Mononuclear cell (primary cell): ENCODE data around the gene GALR3. TPM values are rescaled to one million over a fixed set of nuclear protein-coding genes. Genes with fewer than 3 reads are reported as not detected.
A peak's percentile ranks its signal among the peaks of the same experiment; 100 is the strongest.

ENCODE experiments used
- H3K27me3 ChIP-seq: 2 replicates; pipeline ENCODE4 v1.6.0; 2011; ENCODE audit warnings: low read length, control low read depth; ENCODE audit not compliant: insufficient read depth
- H3K4me1 ChIP-seq: 2 replicates; pipeline ENCODE4 v1.5.1; 2011; ENCODE audit warnings: mild to moderate bottlenecking, low read length, control low read depth; ENCODE audit not compliant: insufficient read depth
- H3K4me3 ChIP-seq: 2 replicates; pipeline ENCODE4 v1.5.1; 2011; ENCODE audit warnings: mild to moderate bottlenecking, low read length, moderate library complexity
- H3K9me3 ChIP-seq: 2 replicates; pipeline ENCODE4 v1.5.1; 2011; ENCODE audit warnings: low read depth, mild to moderate bottlenecking, control low read depth, low read length
- total RNA-seq: library from RNA; depleted of rRNA; stranded (reverse); fragments of >200 nt; gene quantifications from one replicate; pipeline ENCODE4 v1.2.3, GENCODE V29; 2012

The GALR3 gene
- total RNA-seq, 1 donor: not detected

DNA sequence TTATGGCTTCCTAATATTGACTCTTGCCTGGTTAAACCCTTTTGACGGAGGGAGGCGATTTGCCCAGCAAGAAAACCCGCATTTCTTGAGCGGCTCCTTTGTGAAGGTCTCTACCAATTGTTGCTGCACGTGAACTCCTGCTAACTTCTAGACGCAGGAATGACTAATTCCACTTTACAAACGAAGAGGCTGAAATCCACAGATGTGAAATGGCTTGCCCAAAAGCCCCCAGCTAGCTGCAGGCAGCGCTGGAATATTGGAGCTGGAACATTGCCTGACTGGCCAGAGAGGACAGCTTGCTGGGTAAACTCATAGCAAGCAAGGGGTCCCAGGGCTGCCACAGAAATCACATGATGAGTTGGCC is 14.9 kb upstream of the GALR3 start:
- Histone ChIP-seq H3K4me1 (peaks cover 54% of the 10 kb centered on the region), H3K4me3 (peak overlapping the region; percentile 32), H3K27me3 (peaks cover 39% of the 10 kb centered on the region), H3K9me3 (no peaks in the 10 kb centered on the region)

DNA sequence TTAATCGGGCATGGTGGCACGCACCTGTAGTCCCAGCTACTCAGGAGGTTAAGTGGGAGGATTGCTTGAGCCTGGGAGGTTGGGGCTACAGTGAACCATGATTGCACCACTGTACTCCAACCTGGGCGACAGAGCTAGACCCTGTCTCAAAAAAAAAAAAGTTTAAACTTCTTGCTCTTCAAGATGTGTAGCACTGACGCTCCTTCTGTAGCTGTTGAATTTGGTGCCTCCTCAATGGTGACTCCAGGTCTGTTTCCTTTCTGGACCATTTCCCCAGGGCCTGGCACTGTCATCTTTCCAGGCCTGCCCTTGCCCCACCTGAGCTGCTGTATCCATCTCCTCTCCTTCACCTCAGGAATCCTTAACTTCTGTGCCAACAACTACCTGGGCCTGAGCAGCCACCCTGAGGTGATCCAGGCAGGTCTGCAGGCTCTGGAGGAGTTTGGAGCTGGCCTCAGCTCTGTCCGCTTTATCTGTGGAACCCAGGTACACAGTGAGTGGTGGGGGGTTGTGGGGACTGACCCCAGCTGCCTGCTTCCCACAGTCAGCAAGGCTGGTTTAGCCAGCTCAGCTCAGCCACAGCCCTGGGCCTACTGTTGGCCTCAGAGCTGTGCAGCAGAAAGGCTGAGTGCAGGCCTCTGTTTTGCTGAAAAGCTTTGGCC is 13.4 kb upstream of the GALR3 start:
- no peak overlapping the region for H3K4me3 ChIP-seq
- H3K9me3 ChIP-seq: no peaks in the 10 kb centered on the region
- peaks cover 40% of the 10 kb centered on the region for H3K4me1 ChIP-seq
- H3K27me3 ChIP-seq: peaks cover 31% of the 10 kb centered on the region

DNA sequence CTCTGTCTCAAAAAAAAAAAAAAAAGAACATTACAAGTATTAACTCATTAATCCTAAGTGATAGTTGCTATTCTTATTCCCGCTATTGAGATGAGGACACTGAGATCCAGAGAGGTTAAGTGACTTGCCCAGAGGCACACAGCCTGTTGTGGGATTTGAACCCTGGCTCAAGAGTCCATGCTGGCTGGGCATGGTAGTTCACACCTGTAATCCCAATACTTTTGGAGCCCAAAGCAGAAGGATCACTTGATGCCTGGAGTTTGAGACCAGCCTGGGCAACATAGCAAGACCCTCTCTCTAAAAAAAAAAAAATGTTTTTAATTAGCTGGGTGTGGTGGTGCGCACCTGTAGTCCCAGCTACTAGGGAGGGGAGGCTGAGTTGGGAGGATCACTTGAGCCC is 11.3 kb upstream of the GALR3 start:
- peaks cover 15% of the 10 kb centered on the region for H3K27me3 ChIP-seq

DNA sequence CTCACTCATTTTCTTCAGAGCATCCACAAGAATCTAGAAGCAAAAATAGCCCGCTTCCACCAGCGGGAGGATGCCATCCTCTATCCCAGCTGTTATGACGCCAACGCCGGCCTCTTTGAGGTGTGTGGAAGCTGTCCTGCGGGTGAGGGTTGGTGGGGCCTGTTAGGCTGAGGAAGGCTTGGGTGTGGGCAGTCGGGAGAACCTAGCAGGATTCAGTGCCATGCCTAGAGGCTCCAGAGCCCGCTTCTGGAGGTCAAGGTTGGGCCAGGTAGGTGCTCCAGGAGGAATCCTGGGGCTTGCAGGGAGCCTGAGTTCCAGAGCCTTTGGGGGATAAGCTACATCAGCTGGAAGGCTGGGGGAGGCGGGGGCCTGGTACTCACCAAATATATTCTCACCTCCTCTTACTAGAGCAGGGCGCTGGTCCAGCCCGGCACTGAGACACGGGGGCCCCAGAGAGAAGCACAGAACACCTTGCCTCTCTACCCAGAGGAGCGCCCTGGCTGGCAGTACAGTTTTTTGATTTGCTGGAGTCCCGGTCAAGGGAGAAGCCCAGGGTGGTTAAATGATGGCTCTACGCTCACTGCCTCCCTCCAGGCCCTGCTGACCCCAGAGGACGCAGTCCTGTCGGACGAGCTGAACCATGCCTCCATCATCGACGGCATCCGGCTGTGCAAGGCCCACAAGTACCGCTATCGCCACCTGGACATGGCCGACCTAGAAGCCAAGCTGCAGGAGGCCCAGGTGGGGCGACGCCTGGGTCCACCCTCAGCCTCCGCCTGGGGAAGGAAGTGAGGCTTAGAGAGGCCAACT is 10.1 kb upstream of the GALR3 start:
- peaks cover 12% of the 10 kb centered on the region for H3K27me3 ChIP-seq
- no peaks in the 10 kb centered on the region for H3K9me3 ChIP-seq
- H3K4me3 ChIP-seq: no peak overlapping the region
- H3K4me1 ChIP-seq: peaks cover 19% of the 10 kb centered on the region

More for the DNA sequence above, 11.3 kb upstream of the GALR3 start:
- Histone ChIP-seq H3K9me3 (no peaks in the 10 kb centered on the region), H3K4me3 (no peak overlapping the region), H3K4me1 (peaks cover 22% of the 10 kb centered on the region)

DNA sequence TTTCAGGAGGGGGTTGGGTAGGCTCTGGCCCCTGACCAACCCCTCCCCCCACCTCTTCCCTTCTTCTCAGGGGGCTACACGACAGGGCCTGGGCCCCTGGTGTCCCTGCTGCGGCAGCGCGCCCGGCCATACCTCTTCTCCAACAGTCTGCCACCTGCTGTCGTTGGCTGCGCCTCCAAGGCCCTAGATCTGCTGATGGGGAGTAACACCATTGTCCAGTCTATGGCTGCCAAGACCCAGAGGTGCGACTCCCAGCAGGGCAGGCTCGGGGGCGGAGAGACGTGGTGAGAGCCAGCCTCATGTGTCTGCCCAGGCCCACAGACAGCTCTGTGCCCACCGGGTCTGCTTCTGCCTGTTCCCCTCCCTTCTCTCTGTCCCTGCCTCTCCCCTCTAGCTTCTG is 7.6 kb upstream of the GALR3 start:
- Histone ChIP-seq H3K27me3 (peaks cover 4% of the 10 kb centered on the region), H3K9me3 (no peaks in the 10 kb centered on the region), H3K4me1 (peaks cover 19% of the 10 kb centered on the region), H3K4me3 (no peak overlapping the region)

DNA sequence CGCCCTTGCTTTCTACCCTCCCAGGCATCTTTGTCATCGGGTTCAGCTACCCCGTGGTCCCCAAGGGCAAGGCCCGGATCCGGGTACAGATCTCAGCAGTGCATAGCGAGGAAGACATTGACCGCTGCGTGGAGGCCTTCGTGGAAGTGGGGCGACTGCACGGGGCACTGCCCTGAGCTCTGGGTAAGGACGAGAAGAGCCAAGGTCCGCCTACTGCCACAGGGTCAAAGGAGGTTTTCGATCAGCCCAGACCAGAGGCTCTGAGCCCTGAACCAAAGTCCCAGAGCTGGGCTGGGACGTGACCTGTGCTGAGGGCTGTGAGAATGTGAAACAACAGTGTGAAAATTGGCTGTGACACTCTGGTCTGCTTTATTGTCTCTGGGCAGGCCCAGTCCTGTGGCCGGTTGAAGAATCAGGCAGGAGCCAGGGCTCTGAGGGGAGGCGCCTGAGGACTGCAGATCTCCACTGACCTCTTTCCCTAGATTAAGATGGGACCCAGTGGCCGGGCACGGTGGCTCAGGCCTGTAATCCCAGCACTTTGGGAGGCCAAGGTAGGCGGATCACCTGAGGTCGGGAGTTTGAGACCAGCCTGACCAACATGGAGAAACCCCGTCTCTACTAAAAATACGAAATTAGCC is 6.5 kb upstream of the GALR3 start:
- no peaks in the 10 kb centered on the region for H3K9me3 ChIP-seq
- no peak overlapping the region for H3K4me3 ChIP-seq
- H3K27me3 ChIP-seq: peaks cover 4% of the 10 kb centered on the region
- peaks cover 19% of the 10 kb centered on the region for H3K4me1 ChIP-seq

DNA sequence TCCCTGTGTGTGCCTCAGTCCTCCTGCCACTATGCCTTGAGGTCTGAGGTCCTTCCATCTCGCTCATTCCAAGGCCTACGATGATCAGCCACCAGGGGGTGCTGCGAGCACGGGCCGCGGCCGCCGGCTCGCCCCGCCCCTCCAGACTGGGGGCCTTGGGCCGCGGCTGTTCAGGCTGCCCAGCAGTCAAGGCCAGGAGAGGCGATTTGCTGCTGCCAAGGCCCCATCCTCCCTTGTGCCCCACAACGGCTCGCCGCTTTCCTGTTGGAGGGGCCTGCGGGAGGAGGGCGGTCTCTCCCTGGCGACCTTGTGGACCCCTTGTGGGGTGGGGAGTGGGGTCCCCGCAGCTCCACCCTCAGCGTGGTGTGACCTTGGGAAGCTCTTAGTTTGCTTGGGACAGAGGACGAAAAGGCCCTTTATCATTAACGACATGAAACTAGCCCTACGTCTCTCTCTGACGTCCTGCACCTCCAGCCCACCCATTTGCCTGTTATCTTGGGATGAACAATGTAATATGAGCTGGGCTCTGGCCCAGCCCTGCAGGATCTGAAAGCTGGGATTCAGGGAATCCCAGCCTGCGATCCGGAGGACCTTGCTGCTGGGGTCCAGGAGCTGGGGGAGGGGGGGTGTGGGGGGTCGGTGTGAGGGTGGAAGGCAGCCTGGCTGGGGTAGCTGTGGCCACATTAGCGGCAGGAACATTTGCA is 5.3 kb upstream of the GALR3 start:
- Histone ChIP-seq H3K4me1 (peaks cover 19% of the 10 kb centered on the region), H3K9me3 (no peaks in the 10 kb centered on the region), H3K27me3 (peaks cover 4% of the 10 kb centered on the region), H3K4me3 (no peak overlapping the region)

DNA sequence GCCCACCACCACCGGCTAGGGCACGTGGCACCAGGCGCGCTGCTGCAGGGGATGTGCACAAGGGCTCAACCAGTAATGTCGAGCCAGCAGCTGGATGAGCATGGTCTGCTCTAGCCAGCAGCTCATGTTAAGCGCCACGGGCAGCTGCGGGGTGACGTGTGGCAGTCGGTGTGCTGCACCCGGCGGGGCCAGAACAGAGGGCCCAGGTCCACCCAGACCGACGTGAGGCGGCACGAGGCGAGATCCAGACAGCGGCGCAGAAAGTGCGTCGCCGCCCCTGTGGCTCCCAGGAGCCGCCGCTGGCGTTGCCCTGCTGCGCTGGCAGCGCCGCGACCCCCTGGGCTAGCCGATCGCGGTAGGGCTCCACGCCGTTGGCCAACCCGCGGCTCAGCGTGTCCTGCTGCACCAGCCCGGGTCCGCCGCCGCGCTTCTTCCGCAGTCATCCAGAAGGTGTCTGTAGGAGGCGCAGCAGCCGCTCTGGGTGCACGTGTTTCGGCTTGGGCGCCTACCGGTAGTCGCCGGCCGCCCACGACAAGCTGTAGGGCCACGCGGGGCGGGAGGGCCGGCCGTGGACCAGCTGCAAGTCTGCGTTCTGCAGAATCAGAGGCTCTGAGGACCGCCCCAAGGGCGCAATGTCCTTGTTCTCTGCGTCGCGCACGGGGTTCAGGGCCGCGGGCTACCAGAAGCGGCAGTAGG is 4.6 kb upstream of the GALR3 start:
- no peaks in the 10 kb centered on the region for H3K9me3 ChIP-seq
- H3K27me3 ChIP-seq: peaks cover 4% of the 10 kb centered on the region
- H3K4me3 ChIP-seq: peak overlapping the region; percentile 8
- peaks cover 19% of the 10 kb centered on the region for H3K4me1 ChIP-seq

DNA sequence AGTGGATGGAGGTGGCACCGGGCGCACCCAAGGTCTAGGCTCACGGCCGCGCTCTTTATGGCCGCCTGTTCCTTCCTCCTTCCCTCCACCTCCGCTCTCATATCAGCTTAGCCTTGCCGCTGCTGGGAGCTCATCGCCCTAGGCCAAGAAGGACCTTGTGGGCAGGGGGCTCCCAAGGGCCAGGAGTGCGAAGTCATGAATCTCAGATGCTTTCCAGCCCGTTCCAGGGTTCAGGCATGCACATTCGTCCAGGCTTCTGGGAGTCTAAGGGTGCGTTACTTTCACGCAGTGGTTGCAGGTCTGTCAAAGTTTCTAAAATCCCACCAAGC is 4.1 kb upstream of the GALR3 start:
- H3K27me3 ChIP-seq: peaks cover 4% of the 10 kb centered on the region
- H3K4me1 ChIP-seq: peaks cover 19% of the 10 kb centered on the region
- no peak overlapping the region for H3K4me3 ChIP-seq
- H3K9me3 ChIP-seq: no peaks in the 10 kb centered on the region

DNA sequence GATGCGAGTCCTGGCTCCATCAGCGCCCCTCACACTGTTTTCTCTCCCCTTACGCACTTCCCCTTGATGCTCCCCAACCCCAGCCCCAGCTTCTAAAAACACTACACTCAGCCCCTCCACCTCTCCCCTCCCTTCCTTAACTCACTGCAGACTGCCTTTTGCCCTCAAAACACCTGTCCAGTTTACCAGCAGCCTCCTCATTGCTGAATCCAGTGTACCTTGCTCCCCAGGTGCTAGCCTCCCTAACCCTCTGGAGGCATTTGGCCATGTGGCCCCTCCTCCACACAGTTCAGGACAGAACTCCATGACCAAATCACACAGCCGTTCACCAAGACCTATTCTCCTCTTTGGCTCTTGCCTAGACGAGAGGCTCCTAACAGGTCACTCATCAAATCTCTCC is 2.8 kb upstream of the GALR3 start:
- Histone ChIP-seq H3K27me3 (peaks cover 4% of the 10 kb centered on the region), H3K4me3 (no peak overlapping the region), H3K9me3 (no peaks in the 10 kb centered on the region), H3K4me1 (peaks cover 26% of the 10 kb centered on the region)

DNA sequence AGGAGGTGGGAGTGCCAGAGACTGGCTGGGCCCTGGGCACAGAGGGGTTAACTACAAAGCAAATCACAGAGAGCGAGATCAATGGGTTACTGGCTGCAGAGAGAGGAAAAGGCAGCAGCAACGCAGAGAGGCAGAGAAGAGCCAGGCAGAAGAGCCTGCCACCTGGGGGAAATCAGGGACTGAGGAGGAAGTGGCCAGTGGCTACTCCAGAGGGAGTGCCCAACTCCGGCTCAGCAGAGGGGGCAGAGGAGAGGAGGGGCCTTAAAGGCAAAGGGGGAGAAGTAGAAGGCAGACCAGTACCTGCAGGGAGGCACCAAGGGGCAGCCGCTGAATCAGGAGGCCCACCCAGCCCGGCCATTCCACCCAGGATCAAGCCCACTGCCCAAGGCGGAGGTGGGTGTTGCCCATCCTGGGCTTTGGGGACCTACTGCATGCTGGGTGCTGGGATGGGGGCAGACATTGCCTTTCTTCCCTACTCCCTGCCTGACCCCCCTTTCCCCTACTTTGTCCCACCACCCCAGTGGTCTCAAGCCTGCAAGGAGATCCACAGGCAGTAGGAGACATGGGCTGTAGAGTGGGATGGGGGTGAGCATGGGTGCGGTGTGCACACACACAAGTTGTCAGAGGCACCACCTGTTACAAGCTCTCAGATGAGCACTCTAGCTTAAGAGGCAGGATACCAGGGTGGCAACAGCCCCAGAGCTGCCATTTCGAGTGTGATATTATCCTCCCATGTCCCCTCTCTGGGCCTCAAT is 926 bp upstream of the GALR3 start:
- Histone ChIP-seq H3K27me3 (peaks cover 4% of the 10 kb centered on the region), H3K9me3 (no peaks in the 10 kb centered on the region), H3K4me3 (no peak overlapping the region), H3K4me1 (peaks cover 25% of the 10 kb centered on the region)

DNA sequence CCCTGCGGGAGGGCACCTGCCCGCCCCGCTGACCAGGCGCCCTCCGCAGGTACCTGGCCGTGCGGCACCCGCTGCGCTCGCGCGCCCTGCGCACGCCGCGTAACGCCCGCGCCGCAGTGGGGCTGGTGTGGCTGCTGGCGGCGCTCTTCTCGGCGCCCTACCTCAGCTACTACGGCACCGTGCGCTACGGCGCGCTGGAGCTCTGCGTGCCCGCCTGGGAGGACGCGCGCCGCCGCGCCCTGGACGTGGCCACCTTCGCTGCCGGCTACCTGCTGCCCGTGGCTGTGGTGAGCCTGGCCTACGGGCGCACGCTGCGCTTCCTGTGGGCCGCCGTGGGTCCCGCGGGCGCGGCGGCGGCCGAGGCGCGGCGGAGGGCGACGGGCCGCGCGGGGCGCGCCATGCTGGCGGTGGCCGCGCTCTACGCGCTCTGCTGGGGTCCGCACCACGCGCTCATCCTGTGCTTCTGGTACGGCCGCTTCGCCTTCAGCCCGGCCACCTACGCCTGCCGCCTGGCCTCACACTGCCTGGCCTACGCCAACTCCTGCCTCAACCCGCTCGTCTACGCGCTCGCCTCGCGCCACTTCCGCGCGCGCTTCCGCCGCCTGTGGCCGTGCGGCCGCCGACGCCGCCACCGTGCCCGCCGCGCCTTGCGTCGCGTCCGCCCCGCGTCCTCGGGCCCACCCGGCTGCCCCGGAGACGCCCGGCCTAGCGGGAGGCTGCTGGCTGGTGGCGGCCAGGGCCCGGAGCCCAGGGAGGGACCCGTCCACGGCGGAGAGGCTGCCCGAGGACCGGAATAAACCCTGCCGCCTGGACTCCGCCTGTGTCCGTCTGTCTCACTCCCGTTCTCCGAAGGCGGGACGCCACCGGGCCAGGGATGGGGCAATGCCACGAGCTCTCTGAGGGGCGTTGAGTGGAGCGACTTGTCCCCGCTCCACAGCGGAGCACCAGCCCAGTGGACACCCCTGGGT is 1.8 kb downstream of the GALR3 start:
- H3K27me3 ChIP-seq: no peaks in the 10 kb centered on the region
- H3K4me3 ChIP-seq: no peak overlapping the region
- H3K9me3 ChIP-seq: no peaks in the 10 kb centered on the region
- peaks cover 6% of the 10 kb centered on the region for H3K4me1 ChIP-seq

DNA sequence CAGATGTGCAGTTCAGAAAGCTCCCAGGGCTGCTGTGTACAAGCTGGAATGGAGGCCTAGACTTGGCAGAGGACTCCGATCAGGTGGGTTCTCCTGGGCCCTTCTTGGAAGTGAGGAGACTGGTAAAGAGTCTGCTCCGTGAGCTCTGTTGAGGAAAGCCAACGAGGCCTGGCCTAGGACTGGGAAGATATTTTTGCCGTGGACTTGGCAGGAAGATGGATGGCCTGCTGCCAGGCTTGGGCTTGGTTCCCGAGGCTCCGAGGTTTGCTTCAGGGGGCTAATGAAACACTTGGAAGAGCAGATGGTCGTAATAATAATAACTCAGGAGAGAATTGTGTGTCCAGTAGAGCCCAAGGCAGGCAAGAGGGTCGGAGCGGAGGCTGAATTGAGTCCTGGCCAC is 3.9 kb downstream of the GALR3 start:
- Histone ChIP-seq H3K27me3 (no peaks in the 10 kb centered on the region), H3K9me3 (no peaks in the 10 kb centered on the region), H3K4me1 (peaks cover 6% of the 10 kb centered on the region), H3K4me3 (no peak overlapping the region)
